ENCODE data around the gene BACE2. TPM values are rescaled to one million over a fixed set of nuclear protein-coding genes. Genes with fewer than 3 reads are reported as not detected.

BACE2 gene
- total and polyA plus RNA-seq, 2 donors (not counting 1 experiment from before 2014, with no cell fraction given) = 18.4 to 40.8 TPM

DNA sequence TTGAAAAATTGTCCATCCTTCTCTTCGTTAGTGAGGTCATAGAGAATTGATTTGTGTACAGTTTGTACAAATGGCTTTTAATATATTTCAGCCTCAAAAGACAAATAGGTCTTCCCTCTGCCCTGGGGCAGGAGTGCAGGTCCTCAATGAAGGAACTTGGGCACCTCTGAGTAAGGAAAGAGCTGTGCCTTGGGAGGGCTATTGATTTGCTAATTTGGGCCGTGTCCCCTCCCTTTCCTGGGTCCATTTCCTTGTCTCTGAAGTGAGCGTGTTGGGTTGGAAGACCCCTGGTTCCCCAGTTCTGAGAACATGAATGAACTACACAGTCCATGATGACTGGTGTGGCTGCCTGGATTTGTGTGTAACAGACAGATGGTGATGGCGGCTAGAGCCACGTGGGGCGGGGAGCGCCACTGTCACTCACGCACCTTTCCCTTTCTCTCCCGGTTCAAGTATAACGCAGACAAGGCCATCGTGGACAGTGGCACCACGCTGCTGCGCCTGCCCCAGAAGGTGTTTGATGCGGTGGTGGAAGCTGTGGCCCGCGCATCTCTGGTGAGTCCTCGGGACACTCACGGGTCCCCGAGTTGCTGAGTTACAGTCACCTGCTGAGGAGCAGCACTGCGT, 77.7 kb downstream of the BACE2 start:
- no peaks in the 10 kb centered on the region for H3K27me3 ChIP-seq (replicated peaks in 1 of 4; ENCODE audit: control extremely low read depth in 1 of 4, control insufficient read depth in 3 of 4, insufficient read depth in 4 of 4, low read length in 3 of 4)
- Mint-ChIP-seq H3K9me3 (ENCODE audit: insufficient read depth) (no peaks in the 10 kb centered on the region), H3K4me1 (no peaks in the 10 kb centered on the region), H3K27me3 (no peaks in the 10 kb centered on the region), H3K27ac (no peak overlapping the region), H3K4me3 (no peak overlapping the region)
- intact Hi-C loops (cut with micrococcal nuclease) = no loop called here
- WGBS (ENCODE audit: insufficient coverage) = 91% methylated on average over 14 of the region's 20 CpGs
- ATAC-seq (ENCODE audit: low read depth) = no peak
- peaks cover 40% of the 10 kb centered on the region for H4K20me1 ChIP-seq (ENCODE audit: control insufficient read depth, insufficient read depth, low read length, poor library complexity, severe bottlenecking)
- H3K79me2 ChIP-seq (ENCODE audit: control insufficient read depth, insufficient read depth, low read length) = peaks cover 10% of the 10 kb centered on the region
- H2AFZ ChIP-seq (ENCODE audit: insufficient read depth, low read depth, low read length, poor library complexity, severe bottlenecking) = no peak overlapping the region
- no peaks in the 10 kb centered on the region for H3K9me3 ChIP-seq (ENCODE audit: control extremely low read depth in 1 of 3, control insufficient read depth in 2 of 3, insufficient read depth in 1 of 3, low read length in 2 of 3)
- H3K4me2 ChIP-seq (replicated peaks; ENCODE audit: low read depth, low read length, poor library complexity, severe bottlenecking) = no peak overlapping the region
- H3K4me1 ChIP-seq (ENCODE audit: control insufficient read depth in 2 of 2, insufficient read depth in 2 of 2, low read length in 2 of 2) = no peaks in the 10 kb centered on the region
- peaks cover 0 to 64% of the 10 kb centered on the region in 2 experiments for H3K36me3 ChIP-seq (replicated peaks in 1 of 2; ENCODE audit: control extremely low read depth in 1 of 2, control insufficient read depth in 1 of 2, extremely low read depth in 1 of 2, insufficient read depth in 2 of 2, low read length in 1 of 2)
- H3K4me3 ChIP-seq (ENCODE audit: control extremely low read depth in 1 of 5, extremely low read depth in 1 of 5, insufficient read depth in 1 of 5, low read depth in 2 of 5, low read length in 4 of 5) = no peak overlapping the region
- DNase-seq = no peak
- H3K27ac ChIP-seq (ENCODE audit: low read length in 2 of 2) = no peak overlapping the region
- no peak for TF ChIP-seq EZH2 (IDR thresholded peaks at IDR 0.05; ENCODE audit: borderline replicate concordance, insufficient read depth, low read depth, low read length, poor library complexity, severe bottlenecking)
- TF ChIP-seq, protein P1, sequence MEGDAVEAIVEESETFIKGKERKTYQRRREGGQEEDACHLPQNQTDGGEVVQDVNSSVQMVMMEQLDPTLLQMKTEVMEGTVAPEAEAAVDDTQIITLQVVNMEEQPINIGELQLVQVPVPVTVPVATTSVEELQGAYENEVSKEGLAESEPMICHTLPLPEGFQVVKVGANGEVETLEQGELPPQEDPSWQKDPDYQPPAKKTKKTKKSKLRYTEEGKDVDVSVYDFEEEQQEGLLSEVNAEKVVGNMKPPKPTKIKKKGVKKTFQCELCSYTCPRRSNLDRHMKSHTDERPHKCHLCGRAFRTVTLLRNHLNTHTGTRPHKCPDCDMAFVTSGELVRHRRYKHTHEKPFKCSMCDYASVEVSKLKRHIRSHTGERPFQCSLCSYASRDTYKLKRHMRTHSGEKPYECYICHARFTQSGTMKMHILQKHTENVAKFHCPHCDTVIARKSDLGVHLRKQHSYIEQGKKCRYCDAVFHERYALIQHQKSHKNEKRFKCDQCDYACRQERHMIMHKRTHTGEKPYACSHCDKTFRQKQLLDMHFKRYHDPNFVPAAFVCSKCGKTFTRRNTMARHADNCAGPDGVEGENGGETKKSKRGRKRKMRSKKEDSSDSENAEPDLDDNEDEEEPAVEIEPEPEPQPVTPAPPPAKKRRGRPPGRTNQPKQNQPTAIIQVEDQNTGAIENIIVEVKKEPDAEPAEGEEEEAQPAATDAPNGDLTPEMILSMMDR (IDR thresholded peaks at IDR 0.05) = no peak
- POLR2A ChIA-PET = no interaction called here
- H3K9ac ChIP-seq (ENCODE audit: low read length) = no peak overlapping the region
- CTCF ChIA-PET = interaction anchor here (1.2 kb wide), 1 partner anchor 77 kb away, joined by 3 read pairs; no protein-coding TSS in a partner anchor

DNA sequence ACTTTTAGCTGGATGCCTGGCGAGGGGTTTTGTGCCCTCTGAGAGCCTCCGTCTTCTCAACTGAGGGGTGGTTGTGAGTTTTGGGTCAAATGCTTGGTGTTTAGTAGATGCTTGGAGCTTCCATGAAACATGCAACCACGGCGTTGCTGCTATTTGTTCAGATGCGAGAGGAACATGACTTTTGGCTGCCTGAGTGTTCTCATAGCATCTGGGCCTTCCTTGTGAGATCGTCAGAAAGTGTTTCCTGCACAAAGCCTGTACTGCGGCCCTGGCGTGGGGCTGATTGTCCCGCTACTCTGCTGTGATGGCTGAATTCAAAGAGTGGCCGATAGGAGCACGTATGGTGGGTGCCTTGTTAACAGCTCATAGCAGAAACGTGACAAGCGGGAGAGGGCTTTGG, 78.8 kb downstream of the BACE2 start:
- ATAC-seq (ENCODE audit: low read depth) (no peak), DNase-seq (no peak)
- H4K20me1 ChIP-seq (ENCODE audit: control insufficient read depth, insufficient read depth, low read length, poor library complexity, severe bottlenecking) = peaks cover 31% of the 10 kb centered on the region
- intact Hi-C loops (cut with micrococcal nuclease) = no loop called here
- Mint-ChIP-seq H3K4me1 (no peaks in the 10 kb centered on the region), H3K9me3 (ENCODE audit: insufficient read depth) (no peaks in the 10 kb centered on the region), H3K27ac (peak overlapping the region; percentile 11), H3K4me3 (no peak overlapping the region), H3K27me3 (no peaks in the 10 kb centered on the region)
- no peaks in the 10 kb centered on the region for H3K9me3 ChIP-seq (ENCODE audit: control extremely low read depth in 1 of 3, control insufficient read depth in 2 of 3, insufficient read depth in 1 of 3, low read length in 2 of 3)
- POLR2A ChIA-PET = no interaction called here
- no peaks in the 10 kb centered on the region for H3K27me3 ChIP-seq (replicated peaks in 1 of 4; ENCODE audit: control extremely low read depth in 1 of 4, control insufficient read depth in 3 of 4, insufficient read depth in 4 of 4, low read length in 3 of 4)
- H3K36me3 ChIP-seq (replicated peaks in 1 of 2; ENCODE audit: control extremely low read depth in 1 of 2, control insufficient read depth in 1 of 2, extremely low read depth in 1 of 2, insufficient read depth in 2 of 2, low read length in 1 of 2) = peaks cover 0 to 71% of the 10 kb centered on the region in 2 experiments
- no peak overlapping the region for H3K4me2 ChIP-seq (replicated peaks; ENCODE audit: low read depth, low read length, poor library complexity, severe bottlenecking)
- H3K4me1 ChIP-seq (ENCODE audit: control insufficient read depth in 2 of 2, insufficient read depth in 2 of 2, low read length in 2 of 2) = no peaks in the 10 kb centered on the region
- no peak overlapping the region for H3K27ac ChIP-seq (ENCODE audit: low read length in 2 of 2)
- H3K79me2 ChIP-seq (ENCODE audit: control insufficient read depth, insufficient read depth, low read length) = peaks cover 7% of the 10 kb centered on the region
- H2AFZ ChIP-seq (ENCODE audit: insufficient read depth, low read depth, low read length, poor library complexity, severe bottlenecking) = no peak overlapping the region
- 95% methylated on average over 13 of the region's 13 CpGs for WGBS (ENCODE audit: insufficient coverage)
- no peak for TF ChIP-seq EZH2 (IDR thresholded peaks at IDR 0.05; ENCODE audit: borderline replicate concordance, insufficient read depth, low read depth, low read length, poor library complexity, severe bottlenecking)
- TF ChIP-seq, protein P1 (IDR thresholded peaks at IDR 0.05) = no peak
- H3K9ac ChIP-seq (ENCODE audit: low read length) = no peak overlapping the region
- no peak overlapping the region for H3K4me3 ChIP-seq (ENCODE audit: control extremely low read depth in 1 of 5, extremely low read depth in 1 of 5, insufficient read depth in 1 of 5, low read depth in 2 of 5, low read length in 4 of 5)
- CTCF ChIA-PET = no interaction called here
